NCI-H748 treated with DMSO at 0.1 percent for 48 hours (cell line): ENCODE measurements around the gene IGSF11.
"Not testable (repeated sequence)": the region's sequence is repeated elsewhere in the genome, so short reads cannot be mapped to it uniquely, and the experiment has no call there.

Source experiments
- DNase-seq: peaks from one replicate; lab custom pipeline; 2025; lab: John Stamatoyannopoulos, UW

The IGSF11 gene

DNA sequence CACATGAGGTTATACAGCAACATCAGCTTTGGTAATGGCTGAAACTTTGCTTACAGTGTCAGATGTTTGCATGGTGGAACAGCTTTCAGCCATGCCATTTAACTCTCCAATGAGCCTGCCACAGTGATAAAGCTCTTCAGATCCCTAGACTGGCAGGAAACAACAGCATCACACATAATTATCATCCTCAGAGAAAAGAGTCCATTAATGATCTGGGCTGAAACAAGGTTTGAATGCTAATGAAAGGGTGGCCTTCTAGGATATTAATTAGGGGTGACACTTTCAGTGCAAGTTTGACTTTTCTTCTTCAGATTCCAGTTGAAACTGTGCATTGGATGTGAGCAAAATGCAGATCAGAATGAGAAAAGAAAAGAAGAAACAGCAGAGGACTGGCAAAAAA, 166.6 kb downstream of the IGSF11 start:
- DNase-seq, result no peak

DNA sequence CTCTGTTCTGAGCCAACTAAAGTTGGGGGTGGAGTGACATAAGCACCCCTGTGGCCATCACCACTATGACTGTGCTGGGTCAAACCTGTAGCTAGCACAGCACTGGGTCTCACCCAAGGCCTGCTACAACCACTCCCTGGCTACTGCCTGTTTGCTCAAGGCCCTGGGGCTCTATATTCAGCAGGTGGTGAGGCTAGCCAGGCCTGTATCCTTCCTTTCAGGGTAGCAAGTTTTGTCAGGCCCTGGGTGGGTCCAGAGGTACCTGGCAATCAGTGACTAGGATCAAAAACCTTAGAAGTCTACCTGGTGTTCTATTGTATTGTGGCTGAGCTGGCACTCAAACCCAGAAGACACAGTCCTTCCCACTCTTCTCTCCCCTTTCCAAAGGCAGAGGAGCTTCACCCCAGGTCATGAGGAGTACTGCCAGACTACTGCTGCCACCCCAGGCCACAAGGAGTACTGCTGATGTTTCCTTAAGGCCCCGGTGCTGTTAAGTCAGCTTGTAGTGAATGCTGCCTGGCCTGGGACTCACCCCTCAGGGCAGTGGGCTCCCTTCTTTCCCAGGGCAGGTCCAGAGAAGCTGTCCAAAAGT, 170.8 kb downstream of the IGSF11 start:
- DNase-seq, result no peak

DNA sequence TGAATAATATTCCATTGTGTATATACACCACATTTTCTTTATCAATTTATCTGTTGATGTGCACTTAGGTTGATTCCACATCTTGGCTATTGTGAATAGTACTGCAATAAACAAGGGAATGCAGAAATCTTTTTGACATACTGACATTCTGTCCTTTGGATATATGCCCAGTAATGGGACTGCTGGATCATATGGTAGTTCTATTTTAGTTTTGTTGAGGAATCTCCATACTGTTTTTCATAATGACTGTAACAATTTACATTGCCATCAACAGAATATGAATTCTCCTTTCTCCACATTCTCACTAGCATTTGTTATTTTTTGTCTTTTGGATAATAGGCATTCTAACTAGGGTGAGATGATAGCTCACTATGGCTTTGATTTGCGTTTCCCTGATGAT, 174.7 kb downstream of the IGSF11 start:
- no peak for DNase-seq

DNA sequence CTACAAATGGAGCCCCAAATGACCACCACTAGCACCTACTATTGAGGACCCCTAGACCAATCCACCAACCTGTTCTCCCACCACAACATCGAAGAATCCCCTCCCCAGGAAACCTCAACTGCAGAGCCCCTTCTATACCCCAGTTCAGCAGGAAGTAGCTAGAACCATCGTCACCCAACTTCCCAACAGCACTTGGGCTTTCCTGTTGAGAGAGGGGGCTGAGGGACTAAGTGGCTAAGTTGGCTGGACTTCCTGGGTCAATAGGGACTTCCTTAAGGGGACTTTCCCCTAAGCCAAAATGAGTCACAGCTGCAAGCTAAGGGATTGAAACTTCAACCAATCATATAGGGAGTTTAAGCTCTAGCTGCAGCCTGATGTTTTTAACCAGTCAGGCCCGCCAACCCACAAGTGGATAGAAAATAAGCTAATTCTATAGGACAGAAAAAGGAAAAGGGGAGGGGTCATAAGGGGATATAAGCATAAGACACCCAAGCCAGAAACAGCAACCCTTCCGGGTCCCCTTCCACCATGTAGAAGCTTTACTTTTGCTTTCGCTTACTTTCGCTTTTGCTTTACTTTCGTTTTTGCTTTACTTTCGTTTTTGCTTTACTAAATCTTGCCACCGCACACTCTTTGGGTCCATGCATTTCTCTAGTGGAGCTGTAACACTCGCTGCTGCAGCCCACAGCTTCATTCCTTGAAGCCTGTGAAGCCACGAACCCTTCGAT, 183.0 kb downstream of the IGSF11 start:
- DNase-seq, result not testable (repeated sequence)

DNA sequence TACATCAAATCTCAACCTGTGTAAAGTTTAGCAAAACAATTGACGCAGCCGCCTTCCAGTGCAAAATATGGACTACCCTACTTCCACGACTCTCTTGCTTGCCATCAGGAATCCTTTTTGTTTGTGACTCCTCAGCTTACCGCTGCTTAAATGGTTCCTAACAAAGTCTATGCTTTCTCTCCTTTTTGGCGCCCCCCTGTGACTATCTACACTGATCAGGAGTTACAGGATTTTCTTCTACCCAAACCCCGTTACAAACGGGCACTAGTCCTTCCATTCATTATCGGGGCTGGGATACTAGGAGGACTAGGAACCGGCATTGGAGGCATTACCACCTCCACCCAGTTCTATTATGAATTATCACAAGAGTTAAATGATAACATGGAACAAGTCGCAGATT, 184.0 kb downstream of the IGSF11 start:
- DNase-seq, result no peak
